Stimulated activated CD4-positive, alpha-beta T cell treated with anti-CD3 and anti-CD28 coated beads, Interleukin-2, amount 100 ng/mL, for 24 hours (primary cell): ENCODE data around the gene UBE2Q2.
"Not testable (repeated sequence)": the region's sequence is repeated elsewhere in the genome, so short reads cannot be mapped to it uniquely, and the experiment has no call there.

Experiments
- DNase-seq, 2 donors: peaks; one replicate each; pipeline ENCODE4 v3.0.0-alpha.2; 2020

Gene UBE2Q2

DNA sequence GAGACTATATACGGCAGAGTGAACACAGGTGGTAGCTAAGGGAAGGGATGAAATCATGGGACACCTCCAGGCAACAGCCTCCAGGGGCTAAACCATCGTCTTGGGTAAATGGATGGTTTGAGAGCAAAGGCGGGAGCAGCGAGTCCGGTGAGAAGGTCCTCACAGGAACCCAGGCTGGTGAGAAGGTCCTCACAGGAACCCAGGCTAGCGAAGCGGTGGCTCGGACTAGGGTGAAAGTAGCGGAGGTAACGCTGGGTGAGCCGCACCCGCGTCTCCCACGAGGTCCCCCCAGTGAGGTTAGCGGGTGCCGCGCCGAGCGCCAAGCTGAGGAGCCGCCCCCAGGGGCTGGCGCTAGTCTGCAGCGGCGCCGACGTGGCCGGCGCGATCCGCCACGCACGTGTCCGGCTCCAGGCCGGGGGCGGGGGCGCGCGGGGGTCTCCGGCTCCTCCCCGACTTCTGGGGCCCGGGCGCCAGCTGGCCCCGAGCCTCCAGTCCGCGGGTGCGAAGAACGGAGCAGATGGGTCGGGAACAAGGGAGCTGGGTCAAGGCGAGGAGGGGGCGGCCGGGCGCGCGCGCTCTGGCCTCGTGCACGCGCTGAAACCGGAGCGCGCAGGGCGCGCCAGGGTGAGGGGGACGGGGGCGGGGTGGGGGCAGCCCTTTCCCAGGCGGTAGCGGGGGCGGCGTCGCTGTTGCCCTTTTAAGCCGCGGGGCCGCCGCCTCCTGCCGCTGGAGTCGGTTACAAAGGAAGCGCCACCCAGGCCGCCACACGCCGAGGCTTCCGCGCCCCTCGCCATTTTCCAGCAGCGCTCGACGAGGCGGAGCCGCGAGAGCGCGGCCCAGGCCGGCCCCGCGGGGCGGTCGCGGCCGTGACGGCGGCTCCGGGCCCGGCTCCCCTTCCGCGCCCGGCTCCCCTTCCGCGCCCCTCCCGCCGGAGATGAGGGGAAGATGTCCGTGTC is at the start of gene UBE2Q2:
UBE2Q2 (plus strand) TSS at position 726 of the 956 bp plus-strand sequence; CDS start at position 946, 220 bp downstream.
- peak; percentile 69 to 79 for DNase-seq

DNA sequence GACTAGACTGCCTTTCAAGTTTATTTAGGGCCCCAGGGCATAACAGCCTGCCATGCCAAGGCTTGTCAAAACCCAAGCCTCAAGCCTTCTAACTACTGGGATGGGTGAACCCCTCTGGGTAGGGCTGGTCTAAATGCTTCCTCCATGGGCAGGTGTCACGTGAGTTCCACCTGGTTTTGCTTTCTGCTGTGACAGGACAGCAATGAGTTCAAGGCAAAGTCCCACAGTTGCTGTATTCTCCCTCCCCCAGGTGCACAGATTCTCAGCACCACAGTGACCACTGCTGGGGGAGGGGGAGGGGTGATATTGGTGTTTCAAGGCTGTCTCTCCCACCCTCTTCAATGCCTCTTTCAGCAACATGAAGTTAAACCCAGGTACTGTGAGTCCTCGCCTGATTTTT is 46.9 kb upstream of the UBE2Q2 start:
- no peak for DNase-seq

DNA sequence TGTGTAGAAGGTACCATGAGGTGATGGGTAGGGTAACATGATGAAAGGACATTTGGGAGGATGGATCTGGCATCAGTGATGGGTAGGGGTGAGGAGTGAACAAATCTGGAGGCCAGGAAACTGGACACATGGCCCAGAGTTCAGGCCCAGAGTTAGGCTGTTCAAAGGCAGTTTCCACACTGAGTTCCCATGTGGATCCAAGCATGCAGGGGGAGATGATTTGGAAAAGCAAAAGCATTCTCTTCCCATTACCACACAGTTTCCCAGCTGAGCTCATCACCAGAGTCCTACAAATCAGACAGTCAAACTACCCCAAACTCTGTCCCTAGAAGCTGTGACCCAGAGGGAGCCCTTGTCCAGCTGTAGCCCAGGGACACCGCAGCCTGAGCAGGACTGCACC is 46.1 kb upstream of the UBE2Q2 start:
- not testable (repeated sequence) for DNase-seq

DNA sequence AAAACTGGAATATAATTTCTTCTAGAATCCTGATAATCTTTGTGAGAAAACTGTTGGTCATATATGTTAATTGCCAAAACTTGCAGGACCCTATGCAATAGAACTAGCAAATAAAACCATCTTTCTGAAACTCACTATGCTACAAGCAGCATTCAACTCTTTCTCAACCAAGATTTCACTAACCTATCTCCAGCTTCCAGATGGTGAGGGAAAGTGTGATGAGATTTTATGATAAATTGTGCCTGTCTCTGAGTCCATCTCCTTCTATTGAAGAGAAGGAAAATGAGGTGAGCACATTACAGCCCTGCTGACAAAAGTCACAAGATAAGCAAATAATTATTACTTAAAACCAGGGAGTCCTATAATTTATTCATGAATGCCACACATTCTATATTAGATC is 44.1 kb upstream of the UBE2Q2 start:
- DNase-seq, result no peak

DNA sequence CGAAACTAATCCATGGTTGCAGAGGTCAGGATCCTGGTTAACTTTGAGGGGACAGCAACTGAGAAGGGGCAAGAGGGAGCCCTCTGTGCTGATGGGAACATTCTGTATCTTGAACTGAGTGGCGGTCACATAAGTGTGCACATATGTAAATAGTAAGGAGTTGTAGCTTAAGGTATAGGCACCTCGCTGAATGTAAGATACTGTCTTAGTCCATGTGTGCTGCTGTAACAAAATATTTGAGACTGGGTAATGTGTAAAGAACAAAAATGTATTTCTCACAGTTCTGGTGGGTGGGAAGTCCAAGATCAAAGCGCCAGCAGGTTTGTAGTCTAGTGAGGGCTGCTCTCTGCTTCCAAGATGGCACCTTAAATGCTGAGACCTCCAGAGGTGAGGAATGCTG is 42.8 kb upstream of the UBE2Q2 start:
- DNase-seq, result not testable (repeated sequence)

DNA sequence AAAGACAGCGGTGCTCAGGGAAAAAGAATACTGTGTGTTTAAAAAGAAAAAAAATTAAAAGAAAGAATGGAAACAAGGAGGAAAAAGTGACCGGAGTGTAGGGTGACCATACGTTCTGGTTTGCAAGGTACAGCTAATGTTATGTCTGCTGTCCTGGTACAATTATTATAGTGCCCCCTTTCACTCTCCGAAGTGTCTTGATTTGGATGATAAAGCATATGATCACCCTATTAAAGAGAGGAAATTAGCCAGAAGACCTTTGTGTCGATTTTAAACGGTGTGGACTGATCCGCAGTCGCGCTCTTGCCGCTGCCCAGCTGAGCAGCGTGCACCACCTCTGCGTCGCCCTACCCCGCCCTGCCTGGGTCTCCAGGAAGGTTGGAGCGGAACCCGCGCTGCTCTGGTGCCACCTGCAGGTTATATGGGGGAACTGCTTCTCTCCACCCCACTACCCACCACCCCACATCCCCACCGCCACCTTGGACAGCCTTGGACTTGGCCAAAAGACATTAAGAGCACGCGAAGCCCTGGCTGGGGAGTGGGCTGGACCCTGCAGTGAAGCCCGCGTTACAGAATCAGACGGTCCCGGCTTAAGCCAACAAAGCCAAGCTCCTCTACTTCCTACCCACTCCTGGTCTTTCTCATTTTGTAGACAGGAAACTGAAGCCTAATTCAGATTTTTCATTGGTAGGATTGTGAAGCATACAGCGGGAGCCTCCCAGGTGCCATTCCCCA is 41.2 kb upstream of the UBE2Q2 start:
- peak; percentile 83 to 84 for DNase-seq

DNA sequence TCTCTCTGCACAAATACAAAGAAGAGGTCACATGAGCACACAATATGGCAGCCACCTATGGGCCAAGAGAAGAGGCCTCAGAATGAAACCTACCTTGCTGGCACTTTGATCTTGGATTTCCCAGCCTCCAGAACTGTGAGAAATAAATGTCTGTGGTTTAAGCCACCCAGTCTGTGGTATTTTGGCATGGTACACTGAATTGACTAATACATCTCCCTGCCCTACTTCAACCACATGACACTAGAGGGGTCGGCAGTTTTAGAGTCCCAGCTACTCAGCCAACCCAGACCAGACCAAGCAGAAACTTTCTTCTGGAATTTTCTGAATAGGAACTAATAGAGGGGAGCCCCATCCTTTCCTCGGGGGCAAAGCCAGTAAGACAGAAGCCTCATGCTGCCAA is 35.8 kb upstream of the UBE2Q2 start:
- DNase-seq, result not testable (repeated sequence)

DNA sequence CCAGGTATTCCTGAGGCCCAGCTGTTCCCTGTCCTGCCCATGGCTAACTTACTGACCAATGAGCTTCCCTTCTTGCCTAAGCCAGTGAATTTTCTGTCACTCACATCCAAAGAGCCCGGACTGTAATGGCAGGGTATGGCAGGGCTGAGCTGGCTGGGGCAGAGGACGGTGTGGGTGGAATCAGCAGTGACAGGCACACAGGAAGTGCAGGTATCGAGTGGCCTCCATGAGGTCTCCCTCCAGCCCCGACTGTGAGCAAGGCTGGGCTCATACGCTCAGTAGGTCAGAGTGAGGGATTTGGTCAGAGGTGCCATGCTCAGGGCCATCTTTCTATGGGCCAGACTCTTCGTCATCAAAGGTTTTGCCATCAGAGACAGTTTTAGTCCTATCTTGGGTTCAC is 35.2 kb upstream of the UBE2Q2 start:
- not testable (repeated sequence) for DNase-seq

DNA sequence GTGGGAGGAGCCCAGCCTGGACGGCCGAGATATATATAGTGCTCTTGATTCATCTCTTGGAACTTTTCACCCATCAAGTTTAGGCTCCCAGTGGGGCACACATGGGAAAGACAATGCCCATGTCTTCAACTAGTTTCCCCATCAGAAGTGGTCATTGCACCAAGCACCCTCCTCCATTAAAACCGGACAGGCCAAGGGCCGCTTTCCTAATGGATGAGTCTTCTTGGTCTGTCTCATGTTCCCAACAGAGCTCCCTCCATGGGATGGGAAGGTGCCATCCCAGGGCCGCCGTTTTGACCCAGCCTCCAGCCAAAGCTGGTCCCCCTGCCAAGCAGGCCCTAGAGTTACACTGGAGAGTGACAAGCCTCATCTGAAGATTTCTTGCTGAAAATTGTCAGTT is 34.7 kb upstream of the UBE2Q2 start:
- DNase-seq, result no peak

DNA sequence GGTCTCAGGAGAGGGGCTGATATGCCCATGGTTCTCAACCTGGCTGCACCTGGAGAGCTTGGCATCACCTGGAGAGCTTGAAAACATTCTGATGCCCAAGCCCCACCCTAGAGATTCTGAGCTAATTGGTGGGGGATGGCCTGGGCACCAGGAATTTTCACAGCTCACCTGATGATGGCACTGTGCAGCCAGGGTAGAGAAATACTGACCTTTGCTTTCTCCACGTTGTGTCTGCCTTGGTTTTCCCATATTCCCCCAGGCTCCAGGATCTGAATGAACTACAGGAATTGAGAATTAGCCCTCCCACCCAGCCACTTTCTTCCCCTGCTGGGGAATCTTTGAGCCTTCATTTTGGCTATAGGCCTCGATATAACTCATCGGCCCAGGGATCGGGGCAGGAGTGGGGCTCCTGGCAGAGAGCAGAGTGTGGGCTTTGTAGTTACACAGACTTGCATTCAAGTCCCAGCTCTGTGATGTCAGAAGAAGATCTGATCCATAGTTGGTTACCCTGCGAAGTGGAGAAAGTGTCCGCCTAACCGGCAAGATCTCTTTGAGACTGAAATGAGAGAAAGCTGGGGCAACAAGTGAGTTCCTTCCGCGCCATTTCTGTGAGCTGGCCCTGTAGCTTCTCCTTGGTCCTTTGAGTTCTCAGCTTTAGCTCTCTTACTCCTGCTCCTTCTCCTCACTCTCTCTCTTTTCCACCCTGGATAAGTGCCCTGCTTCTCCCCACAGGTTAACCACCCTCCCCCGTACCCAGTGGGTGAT is 33.1 kb upstream of the UBE2Q2 start:
- DNase-seq, result no peak

DNA sequence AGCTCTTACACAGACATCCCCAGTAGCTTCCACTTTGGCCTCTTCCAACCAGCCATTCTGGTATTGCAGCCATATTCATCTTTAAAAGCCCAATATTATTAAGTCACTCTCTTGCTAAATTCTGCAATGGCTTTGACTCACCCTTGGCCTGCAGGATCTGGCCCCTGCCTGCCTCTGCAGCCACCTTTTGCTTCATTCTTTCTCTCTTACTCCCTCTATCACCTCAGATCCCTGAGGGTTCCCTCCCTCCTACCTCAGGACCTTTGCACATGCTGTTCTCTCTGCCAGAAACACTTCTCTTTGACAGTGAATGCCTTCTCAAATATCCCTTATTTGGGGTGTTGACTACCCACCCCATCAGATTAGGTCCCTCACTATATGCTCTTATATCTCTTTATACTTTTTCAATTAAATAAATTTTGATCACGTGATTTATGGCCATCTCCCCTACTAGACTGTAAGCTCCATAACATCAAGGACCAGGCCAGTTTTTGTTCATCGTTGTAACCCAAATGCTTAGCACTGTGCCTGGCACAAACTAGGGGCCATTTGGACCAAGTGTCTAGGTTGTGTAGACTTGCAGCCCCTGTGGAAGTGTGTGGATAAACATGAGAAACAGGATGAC is 32.3 kb upstream of the UBE2Q2 start:
- DNase-seq, result no peak

DNA sequence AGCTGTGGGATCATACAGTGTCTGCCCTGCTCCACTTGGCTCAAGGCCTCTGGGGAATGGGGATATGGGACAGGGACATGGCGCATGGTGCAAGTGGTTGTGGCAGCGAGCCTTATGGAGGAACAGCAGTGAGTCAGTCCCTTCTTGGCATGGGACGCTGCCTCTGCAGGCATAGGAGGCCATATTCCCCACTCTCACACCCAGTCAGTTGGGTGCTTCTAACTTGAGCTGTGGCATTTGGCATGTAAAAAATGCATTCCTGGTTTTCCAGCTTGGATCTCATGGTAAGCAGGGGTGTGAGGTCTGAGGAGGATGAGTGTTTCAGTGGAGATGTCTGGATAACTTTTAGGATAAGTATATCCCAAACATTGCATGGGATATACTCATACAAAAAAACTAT is 31.6 kb upstream of the UBE2Q2 start:
- DNase-seq, result no peak

DNA sequence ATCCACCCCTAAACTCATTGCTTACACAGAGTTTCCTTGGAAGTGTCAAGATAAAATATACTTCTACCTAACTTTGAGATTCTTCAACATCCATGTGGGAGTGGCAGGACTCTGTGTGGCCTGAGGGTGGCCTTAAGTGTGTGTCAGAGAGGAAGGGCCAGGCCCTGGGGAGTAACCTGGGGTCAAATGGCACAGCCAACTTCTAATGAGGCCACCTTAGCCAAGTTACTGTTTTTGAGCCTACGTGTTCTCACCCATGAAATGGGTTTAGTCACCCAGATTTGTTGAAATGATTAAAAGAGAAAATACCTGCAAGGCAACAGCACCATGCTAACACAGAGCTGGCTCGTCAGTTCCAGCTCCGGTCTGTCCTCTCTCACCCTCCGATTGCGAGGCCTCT is 28.5 kb upstream of the UBE2Q2 start:
- no peak for DNase-seq

DNA sequence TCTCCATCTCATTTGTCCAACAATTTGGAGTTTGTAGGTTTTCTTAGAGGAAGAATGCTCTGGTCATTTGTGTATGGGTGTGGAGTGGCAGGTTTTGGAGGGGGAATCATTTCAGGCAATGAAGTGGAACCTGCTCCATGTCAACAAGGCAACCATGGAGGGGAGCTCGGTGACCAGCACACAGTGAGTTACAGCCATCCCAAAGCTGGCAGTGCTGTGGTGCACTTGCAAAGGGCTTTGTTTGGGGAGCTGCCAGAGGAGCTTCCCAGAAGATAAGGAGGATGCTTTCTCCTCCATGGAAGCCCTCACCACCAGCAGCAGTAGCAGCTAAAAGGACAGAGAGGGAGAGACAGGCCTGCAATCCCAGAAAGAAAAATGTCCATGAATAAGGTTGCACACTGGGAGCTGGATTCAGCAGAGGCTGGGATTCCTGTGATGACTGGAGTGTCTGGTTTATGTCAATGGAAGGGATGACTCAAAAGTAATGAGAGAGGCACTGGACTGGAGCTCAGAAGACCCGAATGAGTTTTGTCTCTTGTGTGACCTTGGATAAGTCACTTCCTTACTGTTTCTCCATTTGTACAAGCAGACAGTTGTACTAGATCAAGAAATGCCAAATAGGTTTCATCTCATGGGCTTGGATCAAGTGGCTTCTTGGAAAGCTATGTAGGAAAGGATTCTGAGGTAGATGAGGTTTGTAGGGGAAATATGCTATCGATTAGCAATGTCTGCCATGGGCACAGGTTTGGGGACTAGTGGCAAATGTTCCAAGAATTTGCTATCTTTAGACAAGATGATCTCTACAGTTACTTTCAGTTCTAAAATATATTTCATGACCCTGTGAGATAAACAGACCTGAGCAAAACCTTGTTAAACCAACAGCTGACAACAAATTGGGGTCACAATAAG is 27.2 kb upstream of the UBE2Q2 start:
- no peak for DNase-seq

DNA sequence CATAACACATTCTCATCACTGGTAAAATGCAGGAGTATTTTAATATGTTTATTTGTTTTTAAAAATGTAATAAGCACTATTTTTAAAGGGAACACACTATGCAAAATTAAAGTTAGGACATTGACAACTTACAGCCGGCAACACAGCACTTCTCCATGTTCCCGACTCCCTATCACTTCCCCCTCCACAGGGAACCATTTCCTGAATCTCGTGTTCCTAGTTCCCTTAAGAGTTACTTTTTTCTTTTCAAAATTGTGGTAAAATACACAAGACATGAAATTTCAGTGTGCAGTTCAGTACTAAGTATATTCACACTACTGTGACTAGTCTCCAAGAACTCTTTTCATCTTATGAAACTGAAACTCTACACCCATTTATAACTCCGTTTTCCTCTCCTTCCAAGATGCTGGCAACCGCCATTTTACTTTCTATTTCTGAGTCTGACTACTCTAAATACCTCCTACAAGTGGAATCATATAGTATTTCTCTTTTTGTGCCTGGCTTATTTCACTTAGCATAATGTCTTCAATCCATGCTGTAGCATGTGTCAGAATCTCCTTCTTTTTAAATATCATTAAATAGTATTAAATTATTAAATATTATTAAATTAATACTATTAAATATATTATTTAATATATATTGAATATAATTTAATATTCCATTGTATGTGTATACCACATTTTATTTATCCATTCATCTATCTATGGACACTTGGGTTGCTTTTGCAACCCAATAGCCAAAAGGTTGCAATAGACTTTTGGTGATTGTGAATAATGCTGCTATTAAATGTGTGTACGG is 25.9 kb upstream of the UBE2Q2 start:
- no peak for DNase-seq

DNA sequence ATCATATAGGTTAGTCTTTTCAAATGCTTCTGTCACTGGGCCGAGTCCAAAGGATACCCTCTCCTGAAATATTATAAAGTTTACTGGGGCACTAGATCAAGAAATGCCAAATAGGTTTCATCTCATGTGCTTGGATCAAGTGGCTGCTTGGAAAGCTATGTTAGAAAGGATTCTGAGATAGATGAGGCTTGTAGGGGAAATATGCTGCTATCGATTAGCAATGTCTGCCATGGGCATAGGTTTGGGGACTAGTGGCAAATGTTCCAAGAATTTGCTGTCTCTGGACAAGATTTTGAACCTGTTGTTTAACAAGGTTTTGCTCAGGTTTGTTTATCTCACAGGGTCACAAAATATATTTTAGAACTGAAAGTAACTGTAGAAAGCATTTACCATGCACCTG is 23.0 kb upstream of the UBE2Q2 start:
- DNase-seq, result no peak

DNA sequence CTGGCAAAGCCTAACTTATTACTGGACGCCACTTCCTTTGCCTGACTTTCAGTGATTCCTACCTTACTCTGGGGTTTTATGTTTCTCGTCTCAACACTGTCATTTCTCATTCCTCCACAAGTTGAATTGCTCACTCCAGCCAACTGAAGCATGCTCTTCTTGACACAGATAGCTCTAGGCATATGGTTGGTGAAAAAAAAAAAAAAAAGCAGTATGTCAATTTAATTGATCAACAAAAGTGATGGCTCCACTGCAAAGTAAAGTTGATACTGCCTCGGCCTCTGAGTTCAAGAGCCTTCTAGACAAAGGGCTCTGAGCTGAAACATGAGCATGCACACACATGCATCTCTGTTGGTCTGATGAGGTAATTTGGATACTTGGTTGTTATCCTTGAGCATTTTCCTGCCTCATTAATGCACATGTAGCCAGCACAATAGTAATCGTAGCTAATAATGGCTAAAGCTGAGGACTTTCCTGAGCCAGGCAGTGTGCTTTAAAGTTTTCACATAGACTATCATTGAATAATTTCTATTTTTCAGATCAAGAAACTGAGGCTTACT is 21.4 kb upstream of the UBE2Q2 start:
- DNase-seq, result no peak

DNA sequence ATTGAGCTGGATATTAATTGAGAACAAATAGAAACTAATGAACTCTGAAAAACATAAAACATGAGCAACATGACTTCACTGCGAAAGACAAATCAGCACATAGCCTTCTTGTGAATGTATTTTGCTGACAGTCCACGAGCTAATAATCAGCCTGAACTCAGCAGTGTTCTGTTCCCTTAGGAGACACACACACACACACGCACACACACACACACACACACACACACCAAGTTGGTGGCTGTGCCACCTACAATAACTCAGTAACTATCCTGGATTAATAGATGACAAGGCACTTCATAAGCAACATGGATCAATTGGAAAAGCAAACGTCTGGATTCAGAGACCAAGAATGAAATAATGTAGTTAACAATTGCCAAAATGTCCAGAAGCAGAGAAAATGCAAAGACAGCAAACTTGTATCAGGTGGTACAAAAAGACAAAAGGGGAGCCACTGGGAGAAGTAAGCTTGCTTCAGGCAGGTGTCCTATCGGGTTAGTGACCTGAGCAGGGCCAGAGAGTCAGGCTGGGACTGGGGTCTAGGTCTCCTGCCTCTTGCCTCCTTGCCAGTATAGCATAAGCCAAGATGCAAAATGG is 20.5 kb upstream of the UBE2Q2 start:
- no peak for DNase-seq

DNA sequence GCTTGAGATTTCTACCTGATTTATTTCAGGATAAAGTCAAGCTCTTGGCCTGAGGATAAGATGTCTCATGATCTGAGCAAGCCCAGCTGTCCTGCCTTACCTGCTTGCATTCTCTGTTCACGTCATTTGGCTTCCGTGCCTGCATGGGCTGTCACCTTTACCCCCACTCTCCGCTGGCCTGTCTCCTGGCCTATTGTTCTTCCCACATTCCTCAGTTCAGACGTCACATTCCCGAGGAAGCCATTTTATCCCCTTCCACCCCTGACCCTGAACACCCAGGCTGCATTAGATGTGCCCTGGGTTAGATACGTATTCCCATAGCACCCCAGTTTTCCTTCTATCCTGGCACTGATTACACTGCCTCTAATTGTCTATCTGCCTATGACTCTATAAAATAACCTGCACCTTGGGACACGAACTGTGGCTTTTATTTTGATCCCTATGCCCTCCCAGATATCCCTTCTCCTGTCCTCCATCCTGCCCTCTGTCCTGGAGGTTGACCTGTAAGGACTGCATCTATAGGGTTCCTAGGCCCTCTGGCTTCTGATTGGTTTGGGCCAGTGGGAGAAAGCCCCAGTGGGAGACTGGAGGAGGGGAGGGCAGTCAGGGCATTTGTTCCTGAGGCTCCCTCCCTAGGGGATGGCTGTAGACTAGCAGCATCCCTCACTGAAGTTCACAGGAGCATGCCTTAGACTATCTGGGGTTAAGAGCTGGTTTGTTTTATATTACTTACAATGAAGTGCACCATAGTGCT is 19.2 kb upstream of the UBE2Q2 start:
- no peak for DNase-seq
